ENCODE measurements around the gene CERS3. TPM values are rescaled to one million over a fixed set of nuclear protein-coding genes. Genes with fewer than 3 reads are reported as not detected.

CERS3 gene
- total RNA-seq, 1 donor: not detected

DNA sequence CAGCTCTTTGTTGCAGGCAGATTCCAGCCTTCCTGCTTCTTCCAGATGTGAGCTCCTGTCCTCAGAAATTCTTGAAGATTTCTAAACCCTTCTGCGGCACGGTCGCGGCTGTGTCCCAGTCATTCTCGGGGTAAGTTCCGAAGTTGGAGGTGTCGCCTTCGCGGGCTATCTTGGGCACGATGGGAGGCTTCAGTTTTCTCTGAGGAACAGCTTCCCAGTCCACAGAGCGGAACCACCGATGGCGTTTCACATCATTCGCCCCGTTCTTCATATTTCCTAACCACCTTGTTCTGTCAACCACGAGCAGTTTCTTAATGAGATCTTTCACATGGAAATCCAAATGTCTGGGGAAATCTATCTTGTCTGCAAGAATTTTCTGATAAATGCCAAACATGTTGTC lies 24.7 kb upstream of the CERS3 start:
- TF ChIP-seq, protein P1, sequence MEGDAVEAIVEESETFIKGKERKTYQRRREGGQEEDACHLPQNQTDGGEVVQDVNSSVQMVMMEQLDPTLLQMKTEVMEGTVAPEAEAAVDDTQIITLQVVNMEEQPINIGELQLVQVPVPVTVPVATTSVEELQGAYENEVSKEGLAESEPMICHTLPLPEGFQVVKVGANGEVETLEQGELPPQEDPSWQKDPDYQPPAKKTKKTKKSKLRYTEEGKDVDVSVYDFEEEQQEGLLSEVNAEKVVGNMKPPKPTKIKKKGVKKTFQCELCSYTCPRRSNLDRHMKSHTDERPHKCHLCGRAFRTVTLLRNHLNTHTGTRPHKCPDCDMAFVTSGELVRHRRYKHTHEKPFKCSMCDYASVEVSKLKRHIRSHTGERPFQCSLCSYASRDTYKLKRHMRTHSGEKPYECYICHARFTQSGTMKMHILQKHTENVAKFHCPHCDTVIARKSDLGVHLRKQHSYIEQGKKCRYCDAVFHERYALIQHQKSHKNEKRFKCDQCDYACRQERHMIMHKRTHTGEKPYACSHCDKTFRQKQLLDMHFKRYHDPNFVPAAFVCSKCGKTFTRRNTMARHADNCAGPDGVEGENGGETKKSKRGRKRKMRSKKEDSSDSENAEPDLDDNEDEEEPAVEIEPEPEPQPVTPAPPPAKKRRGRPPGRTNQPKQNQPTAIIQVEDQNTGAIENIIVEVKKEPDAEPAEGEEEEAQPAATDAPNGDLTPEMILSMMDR (IDR thresholded peaks at IDR 0.05; ENCODE audit: extremely low read depth, low read depth, low read length): no peak
- H4K20me1 ChIP-seq (ENCODE audit: insufficient read depth, low read length): no peaks in the 10 kb centered on the region
- H3K4me3 ChIP-seq (ENCODE audit: insufficient read depth, low read length): no peak overlapping the region

DNA sequence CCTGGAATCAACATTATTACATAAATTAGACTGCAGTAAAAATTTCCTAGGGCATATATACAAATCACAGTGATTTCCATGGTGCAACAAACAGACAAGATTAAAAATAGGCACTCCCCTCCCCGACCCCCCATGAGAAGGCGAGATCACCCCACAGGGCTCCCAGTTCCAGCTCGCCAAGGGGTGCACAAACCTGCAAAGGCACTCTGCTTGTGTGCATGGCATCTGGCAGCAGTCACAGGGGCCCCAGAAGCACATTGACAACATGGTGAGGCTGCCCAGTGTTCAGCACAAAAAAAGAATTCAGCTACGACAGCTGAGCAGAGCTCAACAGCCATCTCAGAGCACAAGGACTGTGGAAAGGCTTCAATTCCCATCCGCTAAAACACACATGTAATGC lies 19.2 kb upstream of the CERS3 start:
- H3K27me3 ChIP-seq (ENCODE audit: insufficient read depth, low read length): no peaks in the 10 kb centered on the region
- H3K36me3 ChIP-seq (ENCODE audit: insufficient read depth, low read length): no peaks in the 10 kb centered on the region
- no peaks in the 10 kb centered on the region for H3K79me2 ChIP-seq (ENCODE audit: insufficient read depth, low read length)
- no peak overlapping the region for H3K4me3 ChIP-seq (ENCODE audit: insufficient read depth, low read length)
- no peak overlapping the region for H3K27ac ChIP-seq (ENCODE audit: low read depth, low read length)
- no peak overlapping the region for H3K4me2 ChIP-seq (ENCODE audit: insufficient read depth, low read length)
- H3K4me1 ChIP-seq (ENCODE audit: insufficient read depth, low read length): no peaks in the 10 kb centered on the region
- DNase-seq (ENCODE audit: insufficient read length, low spot score, missing footprints): no peak
- no peaks in the 10 kb centered on the region for H3K9me3 ChIP-seq (ENCODE audit: low read depth, low read length)
- no peaks in the 10 kb centered on the region for H4K20me1 ChIP-seq (ENCODE audit: insufficient read depth, low read length)
- no peak overlapping the region for H2AFZ ChIP-seq (ENCODE audit: low read length)
- TF ChIP-seq, protein P1 (IDR thresholded peaks at IDR 0.05; ENCODE audit: extremely low read depth, low read depth, low read length): no peak

More for the DNA sequence above, 24.7 kb upstream of the CERS3 start:
- Histone ChIP-seq H3K4me2 (ENCODE audit: insufficient read depth, low read length) (no peak overlapping the region), H3K4me1 (ENCODE audit: insufficient read depth, low read length) (no peaks in the 10 kb centered on the region), H3K27me3 (ENCODE audit: insufficient read depth, low read length) (no peaks in the 10 kb centered on the region), H2AFZ (ENCODE audit: low read length) (no peak overlapping the region), H3K27ac (ENCODE audit: low read depth, low read length) (no peak overlapping the region), H3K9me3 (ENCODE audit: low read depth, low read length) (no peaks in the 10 kb centered on the region), H3K79me2 (ENCODE audit: insufficient read depth, low read length) (no peaks in the 10 kb centered on the region), H3K36me3 (ENCODE audit: insufficient read depth, low read length) (no peaks in the 10 kb centered on the region)
- no peak for DNase-seq (ENCODE audit: insufficient read length, low spot score, missing footprints)

GRCh38 chr15:100544946-100545345 lies 16.2 kb upstream of the CERS3 start:
- no peak for DNase-seq (ENCODE audit: insufficient read length, low spot score, missing footprints)
- Histone ChIP-seq H3K27me3 (ENCODE audit: insufficient read depth, low read length) (no peaks in the 10 kb centered on the region), H3K4me3 (ENCODE audit: insufficient read depth, low read length) (no peak overlapping the region), H3K9me3 (ENCODE audit: low read depth, low read length) (no peaks in the 10 kb centered on the region), H3K79me2 (ENCODE audit: insufficient read depth, low read length) (no peaks in the 10 kb centered on the region), H3K27ac (ENCODE audit: low read depth, low read length) (no peak overlapping the region), H3K4me1 (ENCODE audit: insufficient read depth, low read length) (no peaks in the 10 kb centered on the region), H2AFZ (ENCODE audit: low read length) (no peak overlapping the region), H4K20me1 (ENCODE audit: insufficient read depth, low read length) (no peaks in the 10 kb centered on the region), H3K4me2 (ENCODE audit: insufficient read depth, low read length) (no peak overlapping the region), H3K36me3 (ENCODE audit: insufficient read depth, low read length) (no peaks in the 10 kb centered on the region)
- TF ChIP-seq, protein P1 (IDR thresholded peaks at IDR 0.05; ENCODE audit: extremely low read depth, low read depth, low read length): no peak

DNA sequence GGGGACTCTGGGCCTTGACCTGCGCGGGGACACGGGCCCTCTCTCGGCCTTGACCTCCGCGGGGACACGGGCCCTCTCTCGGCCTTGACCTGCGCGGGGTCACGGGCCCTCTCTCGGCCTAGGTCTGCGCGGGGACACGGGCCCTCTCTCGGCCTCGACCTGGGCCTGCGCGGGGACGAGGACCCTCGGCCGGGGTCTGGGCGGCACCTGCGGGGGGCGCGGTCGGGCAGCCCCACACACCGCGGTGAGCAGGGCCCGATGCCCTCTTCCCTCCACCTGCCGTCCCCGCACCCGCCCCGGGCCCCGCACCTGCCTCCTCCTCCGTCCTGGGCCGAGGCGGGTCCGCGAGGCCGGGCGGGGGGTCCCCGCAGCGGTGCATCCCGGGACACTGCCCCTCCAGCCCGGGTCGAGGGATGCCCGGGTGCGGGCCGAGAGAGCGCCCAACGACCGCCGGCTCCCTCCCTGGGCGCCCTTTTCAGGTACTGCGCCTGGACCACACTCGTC lies 15.6 kb upstream of the CERS3 start:
- Histone ChIP-seq H4K20me1 (ENCODE audit: insufficient read depth, low read length) (no peaks in the 10 kb centered on the region), H3K36me3 (ENCODE audit: insufficient read depth, low read length) (no peaks in the 10 kb centered on the region), H3K9me3 (ENCODE audit: low read depth, low read length) (no peaks in the 10 kb centered on the region), H3K4me3 (ENCODE audit: insufficient read depth, low read length) (no peak overlapping the region), H3K4me2 (ENCODE audit: insufficient read depth, low read length) (no peak overlapping the region), H3K27me3 (ENCODE audit: insufficient read depth, low read length) (no peaks in the 10 kb centered on the region), H3K4me1 (ENCODE audit: insufficient read depth, low read length) (no peaks in the 10 kb centered on the region), H2AFZ (ENCODE audit: low read length) (no peak overlapping the region), H3K79me2 (ENCODE audit: insufficient read depth, low read length) (no peaks in the 10 kb centered on the region), H3K27ac (ENCODE audit: low read depth, low read length) (no peak overlapping the region)
- no peak for DNase-seq (ENCODE audit: insufficient read length, low spot score, missing footprints)
- TF ChIP-seq, protein P1 (IDR thresholded peaks at IDR 0.05; ENCODE audit: extremely low read depth, low read depth, low read length): no peak

Data from osteoblast (primary cell).